EH (cell line): ENCODE data around the gene RPP25.
"Not testable (repeated sequence)": the region's sequence is repeated elsewhere in the genome, so short reads cannot be mapped to it uniquely, and the experiment has no call there.

Experiments
- DNase-seq: peaks from one replicate; pipeline ENCODE4 v3.0.0-alpha.2; 2015; ENCODE audit warnings: low read depth

RPP25 gene

DNA sequence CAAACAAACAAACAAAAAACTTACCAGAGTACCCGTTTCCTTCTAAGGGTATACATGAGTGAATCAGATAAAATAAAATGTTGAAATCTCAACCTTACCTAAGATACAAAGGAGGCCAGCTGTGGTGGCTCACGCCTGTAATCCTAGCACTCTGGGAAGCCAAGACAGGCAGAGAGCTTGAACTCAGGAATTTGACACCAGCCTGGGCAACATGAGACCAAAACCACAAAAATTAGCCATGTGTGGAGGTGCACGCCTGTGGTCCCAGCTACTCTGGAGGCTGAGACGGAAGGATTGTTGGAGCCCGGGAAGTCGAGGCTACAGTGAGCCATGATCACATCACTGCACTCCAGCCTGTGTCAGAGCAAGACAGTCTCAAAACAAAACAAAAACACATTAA, 38.9 kb downstream of the RPP25 start:
- DNase-seq: peak; percentile 16

DNA sequence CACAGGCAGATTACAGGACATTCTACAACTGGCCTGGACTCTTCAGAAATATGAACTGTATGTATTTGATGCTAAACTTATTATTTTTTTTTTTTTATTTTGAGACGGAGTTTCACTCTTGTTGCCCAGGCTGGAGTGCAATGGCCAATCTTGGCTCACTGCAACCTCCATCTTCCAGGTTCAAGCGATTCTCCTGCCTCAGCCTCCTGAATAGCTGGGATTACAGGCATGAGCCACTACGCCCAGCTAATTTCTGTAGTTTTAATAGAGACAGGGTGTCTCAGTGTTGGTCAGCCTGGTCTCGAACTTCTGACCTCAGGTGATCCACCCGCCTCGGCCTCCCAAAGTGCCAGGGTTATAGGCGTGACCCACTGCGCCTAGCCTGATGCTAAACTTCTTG, 42.8 kb downstream of the RPP25 start:
- DNase-seq: not testable (repeated sequence)

DNA sequence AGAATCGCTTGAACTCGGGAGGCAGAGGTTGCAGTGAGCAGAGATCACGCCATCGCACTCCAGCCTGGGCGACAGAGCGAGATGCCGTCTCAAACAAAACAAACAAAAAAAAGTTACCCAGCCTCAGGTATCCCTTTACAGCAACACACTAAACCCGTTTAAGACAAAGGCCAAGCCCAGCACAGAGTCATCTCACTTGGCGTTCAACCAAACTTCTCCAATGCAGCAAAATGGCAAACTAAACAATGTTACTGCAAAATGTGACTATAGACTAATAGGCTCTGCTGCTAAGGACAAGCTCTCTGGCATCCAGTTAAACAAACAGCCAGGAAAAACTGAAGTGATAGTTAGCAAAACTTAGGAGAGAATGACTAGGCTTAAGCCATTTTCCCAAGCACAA, 43.5 kb downstream of the RPP25 start:
- peak; percentile 24 for DNase-seq

DNA sequence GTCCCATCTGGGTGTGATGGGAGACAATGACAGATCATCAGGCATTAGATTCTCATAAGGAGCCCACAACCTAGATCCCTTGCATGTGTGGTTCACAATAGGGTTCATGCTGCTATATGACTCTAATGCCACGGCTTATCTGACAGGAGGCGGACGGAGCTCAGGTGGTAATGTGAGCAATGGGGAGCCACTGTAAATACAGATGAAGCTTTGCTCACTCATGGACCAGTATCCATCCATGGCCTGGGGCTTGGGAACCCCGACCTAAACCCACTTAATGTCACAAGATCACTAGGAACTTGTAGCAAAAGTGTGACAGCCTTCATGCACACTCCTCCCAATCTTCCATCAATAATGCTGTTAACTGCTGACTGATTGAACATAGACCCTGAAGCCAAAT, 47.9 kb downstream of the RPP25 start:
- no peak for DNase-seq

DNA sequence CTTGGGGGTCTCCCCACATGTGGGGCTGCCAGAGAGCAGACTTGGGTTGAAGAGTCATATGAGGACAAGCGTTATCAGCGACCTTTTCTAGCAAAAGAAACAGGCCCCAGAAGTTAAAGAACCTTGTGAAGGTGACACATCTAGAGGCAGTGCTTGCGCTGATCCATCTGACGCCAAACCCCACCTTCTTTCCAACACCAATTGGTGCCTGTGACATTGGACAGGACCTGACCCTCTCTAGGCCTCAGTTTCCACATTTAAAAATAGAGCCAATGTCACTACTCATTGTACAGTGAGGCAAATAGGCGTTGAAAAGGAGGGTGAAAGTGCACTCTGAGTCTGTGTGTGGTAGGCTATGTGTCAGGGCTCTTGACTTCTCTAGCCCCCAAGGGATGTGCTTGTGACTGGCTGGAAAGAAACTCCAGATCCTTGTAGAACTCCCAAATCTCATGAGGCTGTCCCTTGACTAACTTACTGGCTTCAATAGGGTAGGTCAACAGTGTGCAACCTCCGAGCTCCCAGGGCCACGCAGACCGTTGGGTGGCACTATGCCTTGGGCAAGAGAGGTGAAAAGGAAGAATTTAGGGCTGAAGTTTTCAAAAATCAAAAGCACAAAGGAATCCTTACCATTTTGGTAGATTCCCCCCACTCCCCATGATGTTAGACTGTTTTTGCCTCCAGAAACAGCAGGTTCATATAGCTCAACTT, 49.3 kb downstream of the RPP25 start:
- DNase-seq: peak; percentile 18

DNA sequence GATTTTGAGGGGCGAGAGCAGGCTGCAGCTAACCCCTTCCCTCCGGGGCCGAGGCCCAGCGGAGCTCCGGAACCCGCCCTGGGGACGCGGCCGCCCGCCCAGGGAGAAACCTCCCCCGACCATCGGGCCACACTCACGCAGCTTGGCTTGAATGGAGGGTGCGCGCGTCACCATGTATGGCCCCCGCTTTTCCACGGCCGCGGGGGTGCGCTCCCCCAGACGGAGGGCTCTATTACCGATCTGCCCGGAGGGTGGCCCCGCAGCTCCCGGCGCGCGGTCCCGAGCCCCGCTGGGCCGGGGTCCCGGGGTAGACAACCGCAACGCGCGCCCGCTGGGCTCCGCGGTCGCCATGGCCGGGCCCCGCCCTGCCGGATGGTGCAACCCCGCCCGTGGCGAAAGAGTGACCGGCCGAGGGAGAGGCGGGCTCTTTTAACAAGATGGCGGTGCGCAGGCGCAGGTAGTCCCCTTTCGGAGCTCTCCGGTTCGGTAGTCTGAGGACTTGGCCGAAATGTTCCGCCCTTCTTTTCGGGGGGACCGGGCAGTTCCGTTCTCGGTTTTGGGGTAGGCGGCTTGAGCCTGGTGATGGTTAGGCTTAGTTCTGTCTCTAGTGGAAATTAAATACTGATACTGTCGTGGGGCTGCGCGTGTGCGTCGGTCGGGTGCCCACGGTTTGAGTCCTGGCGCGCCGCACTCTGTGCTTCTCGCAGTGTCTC, 50.0 kb downstream of the RPP25 start, which contains the start of gene FAM219B:
Gene FAM219B (minus strand): TSS at position 402 of the 713 bp plus-strand sequence. CDS start 51 bp downstream, at position 351.
- DNase-seq: peak; percentile 91

DNA sequence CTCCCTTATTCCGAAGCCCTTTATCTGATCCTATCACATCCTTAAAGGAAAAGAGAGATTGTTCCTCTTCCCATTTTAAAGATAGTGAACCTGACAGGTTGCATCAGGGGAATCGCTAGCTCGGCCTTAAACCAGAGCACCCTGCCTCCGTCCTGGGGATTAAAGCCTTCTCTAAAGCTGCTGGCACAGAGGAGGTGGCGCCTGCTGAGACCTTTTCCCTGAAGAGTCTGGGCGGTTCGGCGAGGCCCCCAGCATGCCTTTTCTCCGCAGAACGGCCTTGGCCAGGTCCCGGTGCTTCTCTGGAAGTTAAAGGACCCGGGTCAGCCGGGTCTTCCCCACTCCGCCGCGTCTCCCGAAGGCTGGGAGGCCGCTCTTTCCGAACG, 50.5 kb downstream of the RPP25 start:
- DNase-seq: peak; percentile 44
